NCI-H226 (cell line): ENCODE data around the gene TMEM117.

Source experiments
- DNase-seq: peaks from one replicate; pipeline ENCODE4 v3.0.0-alpha.2; 2015

Gene TMEM117

DNA sequence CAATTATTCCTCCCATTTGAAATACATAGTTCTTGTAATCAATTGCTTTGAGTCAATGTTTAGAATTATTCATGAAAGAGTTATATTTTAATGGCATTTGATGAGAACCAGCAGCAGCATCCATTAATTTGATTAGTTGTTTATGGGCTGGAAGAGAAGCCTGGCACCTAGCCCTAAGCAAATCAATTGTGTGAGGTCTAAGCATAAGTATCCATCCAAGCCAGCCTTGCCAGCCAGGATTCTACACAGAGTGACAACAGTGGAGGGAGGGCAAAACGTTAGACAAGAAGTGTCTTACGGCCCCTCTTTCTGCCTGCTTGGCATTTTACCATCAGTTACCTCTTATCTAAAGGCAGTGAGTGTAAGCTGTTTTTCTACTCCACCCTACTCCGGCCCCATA is 561.8 kb downstream of the TMEM117 start:
- DNase-seq: no peak

DNA sequence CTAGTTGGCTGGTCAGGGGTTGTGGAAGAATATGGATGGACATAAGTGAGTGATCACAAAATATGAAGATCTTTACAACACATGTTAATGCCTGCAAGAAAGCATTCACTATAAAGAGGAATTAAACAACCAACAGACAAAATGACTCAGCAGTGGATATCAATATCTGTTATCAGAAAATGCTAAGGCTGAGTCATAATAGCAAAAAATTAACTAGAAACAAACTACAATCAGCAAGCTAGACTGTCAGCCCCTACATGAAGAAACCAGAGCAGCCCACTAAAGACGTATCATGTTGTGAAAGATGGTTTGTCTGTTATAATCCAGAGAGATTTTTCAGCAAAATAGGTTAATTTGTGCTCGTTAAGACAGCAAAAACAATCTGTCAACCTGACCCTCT is 567.3 kb downstream of the TMEM117 start:
- no peak for DNase-seq

DNA sequence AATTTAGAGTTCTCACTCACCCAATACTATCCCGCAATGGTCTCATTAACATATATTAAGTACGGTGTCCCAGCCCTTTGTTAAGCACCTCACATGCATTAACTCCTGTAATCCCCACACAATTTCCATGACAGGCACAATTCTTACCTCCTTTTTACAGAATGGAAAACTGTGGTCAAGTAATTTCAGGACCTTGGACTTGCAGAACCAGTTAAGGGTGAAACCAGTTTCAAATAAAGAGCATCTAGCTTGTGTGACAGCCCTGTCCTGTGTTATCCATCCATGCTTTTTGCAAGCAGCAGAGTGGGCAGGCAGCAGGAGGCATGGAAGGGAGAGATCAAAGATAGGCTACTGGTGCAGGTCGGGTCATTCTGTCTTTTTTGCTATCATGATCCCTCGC is 569.4 kb downstream of the TMEM117 start:
- no peak for DNase-seq

DNA sequence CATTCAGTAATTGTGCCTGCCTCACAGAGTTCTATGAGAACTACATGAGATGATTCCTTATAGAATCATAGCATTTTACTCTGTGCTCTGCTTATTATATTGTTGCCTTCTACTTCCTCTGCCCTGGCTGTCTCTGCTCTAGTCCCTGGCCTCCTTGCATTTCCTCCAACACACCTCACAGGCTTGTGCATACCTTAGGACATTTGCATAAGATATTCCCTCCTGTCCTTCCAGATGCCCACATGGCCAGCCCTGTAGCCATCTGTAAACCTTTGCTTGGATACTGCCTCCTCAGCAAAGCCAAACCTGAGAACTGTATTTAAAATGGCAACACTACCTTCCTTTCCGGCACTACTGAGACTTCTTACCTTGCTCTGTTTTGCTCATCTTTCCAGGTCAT is 586.7 kb downstream of the TMEM117 start:
- no peak for DNase-seq

DNA sequence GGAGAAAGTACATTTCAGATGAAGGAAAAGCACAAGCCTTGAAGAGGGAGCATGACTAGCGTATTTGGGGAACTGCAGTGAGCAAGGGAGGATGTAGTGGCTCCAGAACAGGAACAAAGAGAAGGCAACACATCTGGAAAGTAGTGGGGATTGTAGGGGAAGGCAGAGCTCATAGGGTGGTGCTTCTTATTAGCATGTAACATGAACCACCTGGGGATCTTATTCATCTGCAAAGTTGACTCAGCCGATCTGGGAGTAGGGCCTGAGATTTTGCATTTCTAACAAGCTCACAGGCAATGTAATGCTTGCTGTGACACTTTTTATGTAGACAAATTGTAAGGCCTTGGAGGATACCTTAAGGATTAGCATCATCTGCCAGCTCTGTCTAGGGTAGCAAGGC is 592.9 kb downstream of the TMEM117 start:
- DNase-seq: no peak

DNA sequence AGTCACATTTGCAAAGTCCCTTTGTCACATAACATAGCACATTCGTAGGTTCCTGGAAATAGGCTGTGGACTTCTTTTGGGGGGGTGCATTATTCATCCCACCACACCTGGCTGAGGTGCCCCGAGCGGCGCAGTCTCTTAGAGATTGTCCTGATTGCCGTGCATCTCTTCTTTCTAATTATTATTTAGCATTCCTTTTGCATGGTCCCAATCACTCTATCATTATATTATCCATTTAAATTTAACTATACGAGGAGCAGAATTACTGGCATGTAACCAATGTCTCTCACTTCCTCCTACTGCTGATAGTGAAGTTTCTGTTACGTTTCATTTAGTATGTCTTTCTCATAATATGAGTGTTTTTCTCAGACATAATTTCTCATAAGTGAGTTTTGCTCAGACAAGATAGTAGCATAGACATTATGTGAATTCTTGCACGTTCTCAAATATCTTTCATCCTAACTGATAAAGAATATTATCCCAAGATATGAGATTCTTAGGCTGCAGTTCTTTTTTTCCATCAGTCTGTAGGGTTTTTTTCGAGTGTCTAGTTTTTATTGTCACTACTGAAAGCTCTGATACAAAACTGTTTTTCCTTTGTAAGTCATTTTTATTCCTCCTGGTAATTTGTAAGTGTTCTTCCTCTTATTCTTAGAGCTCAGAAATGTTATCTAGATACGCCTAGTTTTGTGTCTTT is 595.9 kb downstream of the TMEM117 start:
- no peak for DNase-seq

DNA sequence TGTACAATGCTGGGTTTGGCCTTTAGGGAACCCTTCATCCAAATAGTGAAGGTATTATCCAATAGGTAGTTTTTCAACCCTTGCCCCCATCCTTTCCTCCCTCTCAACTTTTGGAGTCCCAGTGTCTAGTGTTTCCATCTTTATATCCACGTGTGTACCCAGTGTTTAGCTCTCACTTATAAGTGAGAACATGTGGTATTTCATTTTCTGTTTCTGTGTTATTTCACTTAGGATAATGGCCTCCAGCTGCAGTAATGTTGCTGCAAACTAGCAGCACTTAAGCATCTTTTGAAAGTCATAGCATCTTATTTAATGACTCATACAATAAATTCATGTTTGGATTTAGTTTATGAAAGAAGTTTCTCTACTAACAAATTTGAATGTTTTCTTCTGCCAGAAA is 597.8 kb downstream of the TMEM117 start:
- no peak for DNase-seq

DNA sequence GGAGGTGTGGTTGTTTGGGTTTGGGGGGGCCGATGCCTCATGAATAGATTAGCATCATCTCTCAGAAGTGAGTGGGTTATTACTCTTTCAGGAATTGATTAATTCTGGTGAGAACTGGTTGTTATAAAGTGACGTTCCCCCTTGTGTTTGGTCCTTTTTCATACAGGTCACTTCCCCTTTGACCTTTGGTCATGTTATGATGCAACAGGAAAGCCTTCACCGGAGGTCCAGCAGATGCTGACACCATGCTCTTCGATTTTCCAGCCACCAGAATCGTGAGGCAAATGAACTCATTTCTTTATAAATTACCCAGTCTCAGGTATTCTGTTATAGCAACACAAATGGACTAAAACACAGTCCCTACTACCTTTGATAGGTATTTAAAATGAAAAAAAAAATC is 600.9 kb downstream of the TMEM117 start:
- DNase-seq: no peak
